Measurements from ENCODE around the gene PHACTR1.

DNA sequence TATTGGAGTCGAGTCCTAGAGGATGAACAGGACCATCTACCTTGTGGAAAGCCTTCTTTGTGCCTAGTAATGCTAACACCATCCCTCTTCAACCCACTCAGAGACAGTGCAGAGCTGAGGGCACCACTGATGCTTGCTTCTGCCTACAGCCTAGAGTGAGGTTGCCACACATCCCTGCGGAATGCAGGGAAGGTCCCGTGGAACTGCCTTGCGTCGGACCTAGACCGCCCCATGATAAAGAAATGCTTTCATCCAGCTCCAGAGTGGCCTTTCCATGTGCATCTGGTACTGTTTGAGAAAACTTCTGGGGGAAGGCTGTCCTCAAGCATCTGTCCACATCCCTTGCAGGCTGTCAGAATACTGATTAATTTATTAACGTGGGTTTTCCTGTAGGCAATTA lies 168.4 kb downstream of the PHACTR1 start:
- TF ChIP-seq CTCF (IDR thresholded peaks at IDR 0.05; ENCODE audit: insufficient read depth, low read length) (no peak), POLR2AphosphoS5 (IDR thresholded peaks at IDR 0.05; ENCODE audit: low read depth) (no peak), REST (IDR thresholded peaks at IDR 0.05; ENCODE audit: insufficient replicate concordance, low read depth) (no peak), SPI1 (IDR thresholded peaks at IDR 0.05; ENCODE audit: borderline replicate concordance, low read depth) (no peak)
